ENCODE results near the gene BRD9. TPM values are rescaled to one million over a fixed set of nuclear protein-coding genes. Genes with fewer than 3 reads are reported as not detected.
A peak's percentile ranks its signal among the peaks of the same experiment; 100 is the strongest.

The BRD9 gene
- total and polyA plus RNA-seq, 2 donors (not counting 1 experiment from before 2014, with no cell fraction given), result 13.0 to 35.3 TPM

DNA sequence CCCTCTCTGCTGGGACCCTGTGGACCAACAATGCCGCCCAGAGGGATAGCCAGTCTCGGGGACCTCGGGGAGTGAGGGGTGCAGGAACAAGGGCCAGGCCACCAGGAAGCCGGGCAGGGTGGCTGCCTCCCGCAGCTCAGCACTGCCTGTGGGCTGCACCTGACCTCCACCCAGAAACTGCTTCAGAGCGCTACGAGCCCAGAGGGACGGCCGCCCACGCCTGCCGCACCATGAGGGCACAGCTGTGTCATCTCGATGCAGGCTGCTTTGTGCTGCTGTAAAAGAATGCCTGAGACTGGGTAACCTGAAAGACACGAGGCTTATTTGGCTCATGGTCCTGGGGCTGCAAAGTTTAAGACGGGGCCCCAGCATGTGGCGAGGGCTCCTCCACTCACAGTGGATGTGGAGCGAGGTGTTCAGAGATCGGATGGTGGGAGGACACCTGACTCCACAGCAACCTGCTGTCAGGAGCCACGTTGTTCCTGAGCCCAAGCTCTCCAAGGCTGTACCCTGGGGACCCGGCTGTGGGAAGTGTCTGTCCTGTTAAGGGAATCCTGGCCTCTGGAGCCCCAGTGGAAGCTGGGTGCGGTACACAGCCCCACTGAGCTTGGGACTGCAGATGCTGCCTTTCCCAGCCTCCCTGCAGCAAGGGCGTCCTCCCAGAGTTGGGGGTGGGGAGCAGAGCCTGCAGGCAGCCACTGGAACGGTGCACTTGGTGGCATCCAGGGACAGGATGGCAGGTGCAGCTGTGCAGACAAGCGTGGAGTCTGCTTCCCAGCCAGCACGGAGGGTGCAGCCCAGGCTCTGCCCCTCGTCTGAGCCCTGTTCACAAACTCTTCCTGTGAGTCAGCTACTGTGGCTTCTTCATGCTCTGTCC is 30.0 kb downstream of the BRD9 start:
- Histone ChIP-seq H3K27ac (ENCODE audit: insufficient read depth, low read length) (no peak overlapping the region), H3K9ac (ENCODE audit: insufficient read depth, low read length) (no peak overlapping the region), H3K36me3 (ENCODE audit: control insufficient read depth, insufficient read depth, low read length) (peaks cover 23% of the 10 kb centered on the region), H3K27me3 (ENCODE audit: control insufficient read depth, insufficient read depth, low read length) (no peaks in the 10 kb centered on the region), H3K9me3 (ENCODE audit: control insufficient read depth, insufficient read depth, low read depth, low read length) (no peaks in the 10 kb centered on the region), H3K79me2 (ENCODE audit: control insufficient read depth, insufficient read depth, low read length) (no peaks in the 10 kb centered on the region), H4K20me1 (ENCODE audit: control insufficient read depth, extremely low read depth, insufficient read depth, low read length) (no peaks in the 10 kb centered on the region), H2AFZ (ENCODE audit: low read length) (no peak overlapping the region), H3K4me2 (ENCODE audit: extremely low read depth, insufficient read depth, low read length) (no peak overlapping the region), H3K4me3 (replicated peaks in 1 of 4; ENCODE audit: control extremely low read depth in 1 of 4, insufficient read depth in 1 of 4, low read depth in 3 of 4, low read length in 4 of 4) (no peak overlapping the region), H3K4me1 (ENCODE audit: control insufficient read depth, extremely low read depth, insufficient read depth, low read length) (peaks cover 2% of the 10 kb centered on the region)
- TF ChIP-seq EZH2 (IDR thresholded peaks at IDR 0.05; ENCODE audit: low read length, missing control alignments) (no peak), CTCF (conservative IDR thresholded peaks at IDR 0.05 in 1 of 2, IDR thresholded peaks at IDR 0.05 in 1 of 2; ENCODE audit: low read depth in 1 of 2, low read length in 2 of 2) (no peak)
- peak; percentile 8 to 9 for DNase-seq (ENCODE audit: low read depth in 2 of 2)

GRCh38 chr5:861442-862366 is 30.9 kb downstream of the BRD9 start:
- Histone ChIP-seq H3K4me3 (replicated peaks in 1 of 4; ENCODE audit: control extremely low read depth in 1 of 4, insufficient read depth in 1 of 4, low read depth in 3 of 4, low read length in 4 of 4) (no peak overlapping the region), H3K4me2 (ENCODE audit: extremely low read depth, insufficient read depth, low read length) (no peak overlapping the region), H3K4me1 (ENCODE audit: control insufficient read depth, extremely low read depth, insufficient read depth, low read length) (peaks cover 2% of the 10 kb centered on the region), H2AFZ (ENCODE audit: low read length) (no peak overlapping the region), H3K36me3 (ENCODE audit: control insufficient read depth, insufficient read depth, low read length) (peaks cover 23% of the 10 kb centered on the region), H3K27me3 (ENCODE audit: control insufficient read depth, insufficient read depth, low read length) (no peaks in the 10 kb centered on the region), H3K27ac (ENCODE audit: insufficient read depth, low read length) (no peak overlapping the region), H3K79me2 (ENCODE audit: control insufficient read depth, insufficient read depth, low read length) (no peaks in the 10 kb centered on the region), H3K9me3 (ENCODE audit: control insufficient read depth, insufficient read depth, low read depth, low read length) (no peaks in the 10 kb centered on the region), H4K20me1 (ENCODE audit: control insufficient read depth, extremely low read depth, insufficient read depth, low read length) (no peaks in the 10 kb centered on the region), H3K9ac (ENCODE audit: insufficient read depth, low read length) (no peak overlapping the region)
- no peak for DNase-seq (ENCODE audit: low read depth in 2 of 2)
- TF ChIP-seq EZH2 (IDR thresholded peaks at IDR 0.05; ENCODE audit: low read length, missing control alignments), result no peak
- no peak for TF ChIP-seq CTCF (conservative IDR thresholded peaks at IDR 0.05 in 1 of 2, IDR thresholded peaks at IDR 0.05 in 1 of 2; ENCODE audit: low read depth in 1 of 2, low read length in 2 of 2)

All from fibroblast of lung (primary cell).